Lung microvascular endothelial cell (primary cell): ENCODE measurements around the gene AOC3. TPM values are rescaled to one million over a fixed set of nuclear protein-coding genes. Genes with fewer than 3 reads are reported as not detected.
A peak's percentile ranks its signal among the peaks of the same experiment; 100 is the strongest.

Experiments
- DNase-seq, 2 donors: peaks; one replicate each; pipeline versions ENCODE4 v3.0.0 to v3.0.0-alpha.2; 2010; ENCODE audit warnings: low read depth in 2 of 2
- total RNA-seq: library from RNA; depleted of rRNA; stranded (reverse); fragments of >200 nt; gene quantifications from 2 replicates; pipeline ENCODE4 v1.2.1, GENCODE V29; 2014

AOC3 gene
- 0.20 and 0.22 TPM in 2 replicates for total RNA-seq

DNA sequence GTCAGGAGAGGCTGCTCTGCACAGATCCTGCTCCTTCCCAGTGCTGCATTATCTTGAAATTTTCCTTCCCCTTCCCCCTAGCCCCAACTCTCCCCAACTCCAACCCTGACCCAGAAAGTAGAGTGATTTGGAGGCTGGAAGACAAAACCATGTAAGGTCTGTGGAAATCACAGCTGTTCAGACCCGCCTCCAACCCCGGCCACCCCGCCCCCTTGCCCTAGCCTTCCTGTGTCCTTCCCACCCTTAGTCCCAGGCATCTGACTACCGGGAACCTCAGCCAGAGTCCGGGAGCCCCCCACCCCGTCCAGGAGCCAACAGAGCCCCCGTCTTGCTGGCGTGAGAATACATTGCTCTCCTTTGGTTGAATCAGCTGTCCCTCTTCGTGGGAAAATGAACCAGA, at the start of gene AOC3:
Gene AOC3 (plus strand): TSS at position 246 of the 400 bp plus-strand sequence. CDS start 145 bp downstream, at position 391.
- no peak for DNase-seq

DNA sequence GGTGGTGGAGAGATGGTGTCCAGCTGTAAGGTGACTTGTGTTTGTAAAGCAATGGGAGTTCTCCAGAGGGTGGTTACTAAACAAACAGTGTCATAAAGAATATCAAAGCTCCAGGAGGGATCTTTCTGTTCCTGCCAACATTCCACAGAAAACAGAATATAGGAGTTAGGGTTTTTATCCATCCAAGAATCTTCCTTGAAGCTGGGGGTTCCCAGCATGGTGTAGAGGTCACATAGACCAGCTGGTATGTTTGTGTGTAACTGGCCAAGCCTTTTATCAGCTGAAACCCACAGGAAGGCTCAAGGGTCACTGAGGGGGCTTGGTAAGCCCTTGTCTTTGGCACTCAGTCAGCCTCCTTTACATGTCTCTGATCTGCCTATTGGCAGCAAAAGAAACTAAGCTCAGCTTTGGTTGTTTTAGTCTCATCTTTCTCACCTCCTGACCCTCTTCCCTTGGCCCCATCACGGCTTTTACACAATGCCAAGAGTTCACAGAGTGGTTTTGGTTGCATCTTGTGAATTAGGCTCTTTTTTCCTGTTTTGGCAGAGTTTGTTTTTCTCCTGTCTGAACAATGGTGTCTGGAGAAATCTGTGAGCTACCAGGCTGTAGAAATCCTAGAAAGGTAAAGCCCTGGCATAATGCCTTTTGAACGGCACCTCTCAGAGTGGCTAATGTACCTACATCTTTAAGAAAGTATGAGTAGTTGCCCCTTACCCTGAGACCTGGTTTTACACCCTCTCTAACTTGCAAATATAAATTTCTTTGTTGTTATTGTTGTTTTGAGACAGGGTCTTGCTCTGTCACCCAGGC, 47.7 kb upstream of the AOC3 start:
- DNase-seq, result no peak

DNA sequence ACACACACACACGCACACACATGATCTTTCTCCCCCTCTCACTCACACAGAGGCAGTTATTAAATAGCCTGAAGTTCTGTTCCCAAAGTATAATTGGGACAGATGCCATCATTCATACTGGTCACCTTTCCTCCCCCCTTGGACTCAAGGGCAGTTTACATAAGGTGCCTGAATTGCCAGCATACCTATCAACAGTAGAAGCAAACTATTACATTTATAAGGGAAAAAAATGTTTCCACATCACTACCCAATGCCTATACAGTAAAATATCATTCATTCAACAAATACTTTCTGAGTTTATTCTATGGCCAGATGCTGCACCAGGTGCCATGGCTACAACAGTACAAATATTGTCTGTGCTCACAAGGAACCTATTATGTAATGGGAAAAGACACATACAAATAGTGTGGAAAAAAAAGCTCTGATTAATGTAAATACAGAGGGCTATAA, 46.1 kb upstream of the AOC3 start:
- DNase-seq, result peak in 1 of 2 donors; percentile 36

DNA sequence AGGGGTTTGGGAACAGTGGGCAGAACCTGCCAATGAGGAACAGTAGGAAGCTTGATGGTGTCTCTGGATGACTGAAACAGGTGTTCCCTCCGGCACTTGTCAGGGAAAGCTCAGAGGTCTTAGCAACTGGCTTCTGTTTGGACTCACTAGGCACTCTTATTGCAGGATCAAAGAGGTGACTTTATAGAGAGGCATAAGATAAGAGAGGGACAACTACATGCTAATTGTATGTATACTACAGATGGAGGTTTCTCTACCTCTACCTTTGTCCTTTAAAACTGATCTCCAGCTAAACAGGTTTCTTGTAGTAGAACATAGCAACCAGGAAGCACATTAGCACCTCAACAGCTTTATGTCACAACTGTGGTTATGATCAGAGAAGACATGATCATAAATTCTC, 44.8 kb upstream of the AOC3 start:
- DNase-seq, result no peak

DNA sequence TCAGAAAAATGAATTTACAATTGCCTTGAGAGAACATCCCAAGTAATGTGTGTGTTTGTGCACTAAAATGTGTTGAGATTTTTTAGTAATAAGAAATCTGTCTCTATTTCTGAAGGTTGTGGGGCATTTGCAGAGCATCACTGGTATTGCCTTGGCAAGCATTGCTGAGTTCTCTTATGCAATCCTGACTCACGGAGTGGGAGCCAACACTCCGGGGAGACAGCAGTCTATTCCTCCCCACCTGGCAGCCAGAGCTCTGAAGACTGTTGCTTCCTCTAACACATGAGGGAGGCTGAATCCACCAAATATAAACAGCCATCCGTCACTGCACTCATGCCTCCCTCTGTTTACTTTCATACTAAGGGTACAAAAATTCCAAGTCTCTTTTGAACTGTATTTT, 41.7 kb upstream of the AOC3 start:
- peak in 1 of 2 donors; percentile 83 for DNase-seq

DNA sequence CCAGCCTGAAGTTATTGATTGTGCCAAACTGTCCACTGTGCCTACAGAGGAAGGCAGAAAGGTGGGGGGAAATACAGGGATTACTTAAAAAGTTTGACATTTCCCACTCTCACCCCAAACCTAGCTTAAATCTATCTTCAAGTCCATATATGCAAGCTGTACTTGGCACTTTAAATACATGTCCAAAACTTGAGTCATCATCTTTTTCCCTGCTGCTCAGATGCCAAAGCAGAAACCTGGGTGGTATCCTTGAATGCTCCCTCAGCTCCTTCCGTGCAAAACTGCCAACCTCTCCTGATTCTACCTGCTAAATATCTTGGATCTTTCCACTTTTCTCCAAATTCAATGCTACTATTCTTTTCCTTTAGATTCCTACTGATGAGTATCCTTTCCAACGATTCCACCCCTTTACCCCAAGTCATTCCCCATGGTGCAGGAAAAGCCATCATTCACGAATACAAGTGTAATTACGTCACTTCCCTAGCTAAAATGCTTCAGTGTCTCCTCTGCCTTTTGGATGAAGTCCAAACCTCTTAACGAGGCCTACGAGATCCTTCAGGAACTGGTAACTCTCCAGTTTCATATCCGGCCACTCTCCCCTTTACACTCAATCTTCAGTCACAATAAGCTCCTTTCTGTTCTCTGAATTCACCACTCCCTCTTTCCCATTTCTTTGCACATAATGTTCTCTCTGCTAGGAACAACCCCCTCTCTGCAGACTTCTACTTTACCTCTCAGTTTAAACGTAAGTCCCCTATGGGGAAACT, 36.2 kb upstream of the AOC3 start:
- peak in 1 of 2 donors; percentile 96 for DNase-seq

- DNase-seq, result peak in 1 of 2 donors; percentile 72
These were observed 33.1 kb upstream of the AOC3 start for GRCh38 chr17:42817866-42818265.

- peak in 1 of 2 donors; percentile 51 for DNase-seq
These were observed 32.6 kb upstream of the AOC3 start for GRCh38 chr17:42818379-42818778.

- peak; percentile 80 for DNase-seq
These were observed 31.0 kb upstream of the AOC3 start for GRCh38 chr17:42819939-42820535.

GRCh38 chr17:42821176-42821575, 29.8 kb upstream of the AOC3 start:
- DNase-seq, result no peak

- no peak for DNase-seq
These were observed 23.5 kb upstream of the AOC3 start for GRCh38 chr17:42827472-42827871.

DNA sequence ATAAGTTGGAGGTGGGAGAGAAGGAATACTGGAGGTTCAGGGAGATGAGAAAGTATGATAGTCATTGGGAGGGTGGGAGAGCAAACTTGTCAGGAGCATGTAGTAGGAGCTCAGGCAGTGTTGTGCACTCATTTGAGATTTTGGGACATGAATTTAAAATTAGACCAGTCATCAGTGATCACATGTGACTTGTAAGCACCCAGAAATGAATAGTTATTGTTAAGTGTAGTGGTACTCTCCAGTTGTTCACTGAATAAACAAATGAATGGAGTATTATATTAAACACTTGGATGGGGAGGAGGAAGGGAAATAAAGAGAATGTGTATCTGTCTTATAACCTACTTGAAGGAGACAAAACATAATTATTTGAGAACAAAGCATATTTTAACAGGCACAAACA, 20.0 kb upstream of the AOC3 start:
- no peak for DNase-seq

DNA sequence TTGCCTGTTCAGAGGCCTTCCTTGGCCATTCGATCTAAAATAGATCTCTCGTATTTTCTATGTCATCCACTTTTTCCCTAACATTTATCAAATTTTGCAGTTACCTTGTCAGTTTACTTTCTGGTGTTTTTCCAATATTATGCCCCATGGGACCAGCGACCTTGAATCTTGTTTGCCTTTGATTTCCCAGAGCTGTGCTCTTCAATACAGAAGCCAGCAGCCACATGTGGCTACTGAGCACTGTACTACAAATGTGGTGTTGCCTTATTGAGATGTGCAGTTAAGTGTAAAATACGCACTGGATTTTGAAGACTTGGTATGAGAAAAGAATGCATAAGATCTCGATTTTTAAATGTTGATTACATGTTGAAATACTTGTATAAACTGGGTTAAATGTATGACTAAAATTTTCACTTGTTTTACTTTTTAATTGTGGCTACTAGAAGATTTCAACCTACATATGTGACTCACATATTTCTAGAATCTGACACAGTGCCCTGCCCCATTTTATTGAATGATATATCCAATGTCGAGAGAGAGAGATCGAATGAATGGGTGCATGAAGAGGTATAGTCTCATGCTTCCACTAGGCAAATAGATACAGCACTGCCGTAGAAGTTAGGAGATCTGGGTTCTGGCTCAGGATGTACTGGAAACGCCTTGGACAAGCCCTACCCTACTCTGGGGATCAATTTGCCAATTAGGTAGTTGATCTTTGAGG, 18.6 kb upstream of the AOC3 start:
- no peak for DNase-seq

DNA sequence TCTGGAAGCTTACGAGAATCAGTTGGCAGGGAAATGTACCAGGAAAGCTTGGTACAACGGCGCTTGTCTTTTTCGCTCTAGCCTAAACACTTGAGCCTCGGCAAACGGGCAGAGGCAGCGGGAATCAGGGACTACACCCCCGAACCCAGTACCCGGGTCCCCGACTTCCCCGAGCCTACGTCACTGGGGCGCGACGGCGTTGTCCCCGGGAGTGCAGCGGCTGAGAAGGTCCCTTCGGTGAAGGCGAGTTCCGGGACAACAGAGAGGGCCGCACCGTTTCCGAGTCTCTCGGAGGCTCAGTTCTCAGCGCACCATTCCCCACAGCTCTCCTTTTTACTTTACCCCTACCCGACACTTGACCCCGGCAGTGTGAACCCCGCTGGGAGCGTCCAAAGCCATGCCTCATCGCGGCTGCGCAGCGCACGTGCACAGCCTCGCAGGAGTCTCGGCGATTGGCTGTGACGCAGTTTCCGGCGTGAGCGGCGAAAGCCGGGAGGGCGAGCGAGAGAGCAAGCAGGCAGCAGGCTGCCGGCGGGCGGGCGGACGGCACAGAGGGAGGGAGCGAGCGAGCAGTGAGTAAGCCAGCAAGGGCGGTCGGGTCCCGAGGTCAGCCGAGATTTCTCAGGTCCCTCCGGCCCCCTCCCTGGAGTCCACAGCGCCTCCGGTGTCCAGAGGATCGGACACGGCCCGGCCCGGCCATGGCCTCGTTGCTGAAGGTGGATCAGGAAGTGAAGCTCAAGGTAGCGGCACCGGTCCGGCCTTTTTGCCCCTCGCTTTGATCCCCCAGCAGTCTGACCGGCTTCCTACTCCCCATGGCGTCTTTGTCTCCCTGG, 17.8 kb upstream of the AOC3 start, which contains the start of gene PSME3:
Gene PSME3 (plus strand): TSS at position 464 of the 833 bp plus-strand sequence. CDS start 235 bp downstream, at position 699.
- DNase-seq, result peak; percentile 91

DNA sequence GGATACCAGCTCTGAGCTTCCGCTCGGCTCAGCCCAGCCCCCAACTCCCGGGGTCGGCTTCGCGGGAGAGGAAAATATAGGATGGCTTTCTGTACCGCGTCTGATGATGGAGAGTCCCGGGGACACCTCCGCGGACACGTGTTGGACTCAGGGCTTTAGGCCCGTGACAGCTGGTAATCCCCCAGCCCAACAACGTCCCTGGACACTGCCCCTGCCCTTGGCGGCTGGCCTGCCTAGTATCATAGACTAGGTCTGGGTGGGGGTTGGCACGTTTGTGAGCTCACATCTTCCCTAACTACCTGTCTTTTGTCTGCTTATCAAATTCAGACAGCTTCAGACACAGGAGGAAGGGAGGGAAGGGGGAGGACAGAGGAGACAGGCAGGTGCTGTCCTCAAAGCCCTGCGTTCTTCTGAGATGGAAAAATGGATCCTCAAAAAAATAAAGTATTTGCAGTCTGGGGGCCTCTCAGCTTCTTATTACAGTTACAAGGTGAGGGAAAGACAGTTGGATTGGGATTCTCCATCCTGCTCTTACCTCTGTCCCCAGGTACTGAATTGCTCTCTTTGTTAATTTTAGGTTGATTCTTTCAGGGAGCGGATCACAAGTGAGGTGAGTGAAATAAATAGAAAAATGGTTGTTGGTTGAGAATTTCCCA, 17.1 kb upstream of the AOC3 start:
- no peak for DNase-seq

DNA sequence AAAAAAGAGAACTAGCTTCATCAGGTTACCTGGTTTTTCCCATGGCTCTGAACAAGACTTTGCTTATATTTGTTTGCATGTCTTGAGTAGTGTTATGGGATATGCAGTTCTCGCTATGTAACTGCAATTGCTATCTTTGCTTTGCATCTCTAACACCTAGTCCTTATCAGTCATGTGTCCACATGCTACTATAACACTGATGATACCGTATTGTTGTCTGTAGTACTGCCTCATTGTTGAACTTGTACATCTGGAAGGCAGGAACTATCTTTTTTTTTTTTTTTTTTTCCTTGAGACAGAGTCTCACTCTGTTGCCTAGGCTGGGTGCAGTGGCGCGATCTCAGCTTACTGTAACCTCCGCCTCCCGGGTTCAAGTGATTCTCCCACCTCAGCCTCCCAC, 15.3 kb upstream of the AOC3 start:
- DNase-seq, result no peak

DNA sequence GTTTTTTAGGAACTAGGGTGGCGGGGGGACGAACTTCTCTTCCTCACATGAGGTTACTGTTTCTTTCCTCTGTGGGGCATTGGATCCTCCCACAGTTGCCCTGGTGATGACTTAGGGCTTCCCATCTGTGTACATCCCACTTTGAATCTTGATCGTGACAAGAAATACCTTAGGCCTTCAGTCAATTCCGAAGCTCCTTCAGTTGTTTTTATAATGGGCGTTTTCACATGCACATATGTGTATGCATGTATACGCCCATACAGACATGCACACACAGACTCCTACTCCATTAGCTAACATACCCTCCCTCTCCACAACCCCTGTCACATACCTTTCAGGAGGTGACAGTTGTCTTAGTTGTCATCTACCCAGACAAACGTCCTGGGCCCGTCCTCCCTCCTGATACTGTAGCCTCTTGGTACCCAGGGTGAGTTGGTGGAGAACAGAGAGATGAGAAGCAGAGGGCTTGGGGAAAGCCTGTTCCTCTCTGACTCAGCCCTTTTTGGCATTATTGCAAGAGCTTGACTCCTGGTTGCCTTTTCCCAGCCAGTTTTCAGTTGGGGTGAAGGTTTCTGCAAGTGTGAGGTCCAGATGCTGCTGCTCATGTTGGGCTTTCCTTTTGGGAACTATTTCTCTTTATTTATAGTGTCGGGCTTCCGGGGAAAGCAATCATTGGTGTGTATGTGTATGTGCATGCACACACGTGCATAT, 8.9 kb upstream of the AOC3 start:
- DNase-seq, result no peak

- peak; percentile 82 to 83 for DNase-seq
These were observed 7.6 kb upstream of the AOC3 start for GRCh38 chr17:42843358-42843934.

DNA sequence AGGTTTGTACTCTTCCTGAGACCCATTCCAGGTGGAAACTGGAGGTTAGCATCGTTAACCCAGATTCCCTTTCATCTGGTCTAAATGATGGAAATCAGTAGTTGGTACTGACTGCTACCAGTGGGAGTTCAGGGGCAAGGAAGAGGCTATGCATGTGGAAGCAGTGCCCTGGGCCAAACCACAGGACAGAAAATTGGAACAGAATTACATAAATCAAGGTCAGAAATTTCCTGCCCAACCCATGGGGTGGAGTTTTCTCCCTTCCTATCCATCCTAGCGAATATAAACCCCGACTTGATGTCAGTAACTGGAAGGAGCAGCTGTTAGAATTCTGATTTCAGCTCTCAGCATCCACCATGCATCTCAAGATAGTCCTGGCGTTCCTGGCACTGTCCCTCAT, 6.7 kb upstream of the AOC3 start, which contains the start of gene AOC2:
Gene AOC2 (plus strand): TSS at position 310 of the 400 bp plus-strand sequence. CDS start 47 bp downstream, at position 357.
- DNase-seq, result peak in 1 of 2 donors; percentile 19
